ENCODE results near the gene CREB3L2.

DNA sequence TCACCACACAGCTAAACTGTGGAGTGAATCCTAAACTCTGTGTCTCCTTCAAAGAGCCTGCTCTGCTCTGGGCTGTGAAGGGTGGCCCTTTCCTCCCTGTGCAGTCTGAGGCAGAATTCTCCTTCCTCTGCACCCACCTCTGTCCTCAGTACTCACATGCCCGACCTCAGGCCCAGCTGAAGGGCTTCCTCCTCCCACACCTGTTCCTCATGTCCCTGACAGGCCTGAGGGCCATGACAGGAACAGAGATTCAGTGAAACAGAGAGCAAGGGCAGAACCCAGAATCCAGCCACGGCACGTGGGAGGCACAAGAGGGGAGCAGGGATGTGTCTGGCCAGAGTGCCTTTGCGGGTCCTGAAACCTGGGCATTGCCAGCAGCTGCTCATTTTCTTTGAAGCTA, 13.9 kb downstream of the CREB3L2 start:
- TF ChIP-seq, protein P1, sequence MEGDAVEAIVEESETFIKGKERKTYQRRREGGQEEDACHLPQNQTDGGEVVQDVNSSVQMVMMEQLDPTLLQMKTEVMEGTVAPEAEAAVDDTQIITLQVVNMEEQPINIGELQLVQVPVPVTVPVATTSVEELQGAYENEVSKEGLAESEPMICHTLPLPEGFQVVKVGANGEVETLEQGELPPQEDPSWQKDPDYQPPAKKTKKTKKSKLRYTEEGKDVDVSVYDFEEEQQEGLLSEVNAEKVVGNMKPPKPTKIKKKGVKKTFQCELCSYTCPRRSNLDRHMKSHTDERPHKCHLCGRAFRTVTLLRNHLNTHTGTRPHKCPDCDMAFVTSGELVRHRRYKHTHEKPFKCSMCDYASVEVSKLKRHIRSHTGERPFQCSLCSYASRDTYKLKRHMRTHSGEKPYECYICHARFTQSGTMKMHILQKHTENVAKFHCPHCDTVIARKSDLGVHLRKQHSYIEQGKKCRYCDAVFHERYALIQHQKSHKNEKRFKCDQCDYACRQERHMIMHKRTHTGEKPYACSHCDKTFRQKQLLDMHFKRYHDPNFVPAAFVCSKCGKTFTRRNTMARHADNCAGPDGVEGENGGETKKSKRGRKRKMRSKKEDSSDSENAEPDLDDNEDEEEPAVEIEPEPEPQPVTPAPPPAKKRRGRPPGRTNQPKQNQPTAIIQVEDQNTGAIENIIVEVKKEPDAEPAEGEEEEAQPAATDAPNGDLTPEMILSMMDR (IDR thresholded peaks at IDR 0.05) = no peak
- TF ChIP-seq ZFX (IDR thresholded peaks at IDR 0.05; ENCODE audit: borderline replicate concordance) = no peak
